ENCODE data around the gene FBXO38. TPM values are rescaled to one million over a fixed set of nuclear protein-coding genes. Genes with fewer than 3 reads are reported as not detected.

FBXO38 gene
- polyA plus RNA-seq, 3 donors, result 6.8 to 22.1 (median 14.8) TPM

- Mint-ChIP-seq H3K4me3 (no peak overlapping the region), H3K27ac (no peak overlapping the region), H3K27me3 (ENCODE audit: low read depth in 3 of 3) (no peaks in the 10 kb centered on the region), H3K36me3 (peaks cover 0 to 2% of the 10 kb centered on the region in 2 donors), H3K9me3 (peaks cover 0 to 3% (median 0%) of the 10 kb centered on the region in 7 donors), H3K4me1 (peaks cover 9% of the 10 kb centered on the region)
- Histone ChIP-seq H3K9ac (ENCODE audit: insufficient read depth, low read length, poor library complexity, severe bottlenecking) (no peak overlapping the region), H3K9me3 (replicated peaks in 1 of 2; ENCODE audit: control insufficient read depth in 1 of 2, insufficient read depth in 1 of 2, low read length in 2 of 2) (no peaks in the 10 kb centered on the region), H3K36me3 (replicated peaks in 1 of 2; ENCODE audit: control insufficient read depth in 1 of 2, insufficient read depth in 2 of 2, low read length in 2 of 2) (no peaks in the 10 kb centered on the region), H4K20me1 (ENCODE audit: insufficient read depth, low read length) (no peaks in the 10 kb centered on the region), H3K4me3 (replicated peaks in 1 of 3; ENCODE audit: low read depth in 2 of 3, low read length in 3 of 3) (no peak overlapping the region), H3K27me3 (ENCODE audit: control insufficient read depth in 2 of 2, insufficient read depth in 2 of 2, low read length in 2 of 2) (no peaks in the 10 kb centered on the region), H3K27ac (ENCODE audit: low read depth in 1 of 2, low read length in 2 of 2) (no peak overlapping the region), H2AFZ (ENCODE audit: insufficient read depth, low read depth, low read length, poor library complexity, severe bottlenecking) (no peak overlapping the region), H3K79me2 (ENCODE audit: insufficient read depth, low read length) (no peaks in the 10 kb centered on the region), H3K4me2 (replicated peaks; ENCODE audit: extremely low read depth, low read length, poor library complexity, severe bottlenecking) (no peak overlapping the region), H3K4me1 (ENCODE audit: control insufficient read depth in 1 of 2, insufficient read depth in 2 of 2, low read length in 2 of 2) (peaks cover 10 to 12% of the 10 kb centered on the region in 2 donors)
- intact Hi-C loops (cut with micrococcal nuclease), result no loop called here
- 88% methylated on average over 1 of the region's 2 CpGs for WGBS (ENCODE audit: insufficient coverage)
- no peak for DNase-seq
- TF ChIP-seq CTCF (IDR thresholded peaks at IDR 0.05), result no peak
Observed at GRCh38 chr5:148342371-148343045, 41.2 kb upstream of the FBXO38 start.

GRCh38 chr5:148343046-148343407, 40.7 kb upstream of the FBXO38 start:
- Histone ChIP-seq H3K4me3 (replicated peaks in 1 of 3; ENCODE audit: low read depth in 2 of 3, low read length in 3 of 3) (no peak overlapping the region), H3K4me2 (replicated peaks; ENCODE audit: extremely low read depth, low read length, poor library complexity, severe bottlenecking) (no peak overlapping the region), H3K9me3 (replicated peaks in 1 of 2; ENCODE audit: control insufficient read depth in 1 of 2, insufficient read depth in 1 of 2, low read length in 2 of 2) (no peaks in the 10 kb centered on the region), H2AFZ (ENCODE audit: insufficient read depth, low read depth, low read length, poor library complexity, severe bottlenecking) (peak overlapping the region; percentile 30), H4K20me1 (ENCODE audit: insufficient read depth, low read length) (no peaks in the 10 kb centered on the region), H3K36me3 (replicated peaks in 1 of 2; ENCODE audit: control insufficient read depth in 1 of 2, insufficient read depth in 2 of 2, low read length in 2 of 2) (no peaks in the 10 kb centered on the region), H3K27ac (ENCODE audit: low read depth in 1 of 2, low read length in 2 of 2) (no peak overlapping the region), H3K79me2 (ENCODE audit: insufficient read depth, low read length) (no peaks in the 10 kb centered on the region), H3K27me3 (ENCODE audit: control insufficient read depth in 2 of 2, insufficient read depth in 2 of 2, low read length in 2 of 2) (no peaks in the 10 kb centered on the region), H3K9ac (ENCODE audit: insufficient read depth, low read length, poor library complexity, severe bottlenecking) (no peak overlapping the region), H3K4me1 (ENCODE audit: control insufficient read depth in 1 of 2, insufficient read depth in 2 of 2, low read length in 2 of 2) (peaks cover 10 to 12% of the 10 kb centered on the region in 2 donors)
- intact Hi-C loops (cut with micrococcal nuclease), result no loop called here
- Mint-ChIP-seq H3K4me1 (peaks cover 9% of the 10 kb centered on the region), H3K27me3 (ENCODE audit: low read depth in 3 of 3) (no peaks in the 10 kb centered on the region), H3K27ac (peak overlapping the region in 5 of 7 donors; percentile 57 to 81 (median 75)), H3K36me3 (peaks cover 0 to 2% of the 10 kb centered on the region in 2 donors), H3K4me3 (no peak overlapping the region), H3K9me3 (peaks cover 0 to 3% (median 0%) of the 10 kb centered on the region in 7 donors)
- no peak for TF ChIP-seq CTCF (IDR thresholded peaks at IDR 0.05)
- 95% methylated on average over 2 of the region's 2 CpGs for WGBS (ENCODE audit: insufficient coverage)
- no peak for DNase-seq

All from CD14-positive monocyte (primary cell).